Activated CD8-positive, alpha-beta memory T cell treated with anti-CD3 and anti-CD28 coated beads, Interleukin-2, amount 50 U/mL, for 4 hours (primary cell): ENCODE data around the gene SMOC1.

Experiments used
- DNase-seq: peaks from one replicate; pipeline ENCODE4 v3.0.0-alpha.2; 2020

SMOC1 gene

GRCh38 chr14:69943084-69943780, 64.0 kb downstream of the SMOC1 start:
- DNase-seq, result no peak

DNA sequence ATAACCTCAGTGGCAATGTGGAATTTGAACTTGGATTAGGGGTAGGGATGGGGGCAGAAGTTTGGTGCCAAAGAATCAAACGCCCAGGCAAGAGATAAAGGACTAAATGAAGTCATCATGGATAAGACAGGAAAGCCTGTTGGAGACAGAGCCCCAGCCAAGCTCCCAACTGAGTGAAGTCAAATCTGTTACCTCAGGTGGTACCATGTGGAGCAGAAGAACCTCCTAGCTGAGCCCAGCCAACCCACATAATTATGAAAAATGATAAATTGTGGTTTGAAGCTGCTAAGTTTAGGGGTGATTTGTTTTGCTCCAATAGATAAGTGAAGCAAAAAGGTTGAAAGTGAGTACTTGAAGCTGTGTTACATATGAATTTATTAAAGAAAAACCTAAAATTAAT, 66.1 kb downstream of the SMOC1 start:
- DNase-seq, result no peak

GRCh38 chr14:69945912-69946311, 66.7 kb downstream of the SMOC1 start:
- DNase-seq, result no peak

GRCh38 chr14:69948351-69948750, 69.1 kb downstream of the SMOC1 start:
- DNase-seq, result no peak

DNA sequence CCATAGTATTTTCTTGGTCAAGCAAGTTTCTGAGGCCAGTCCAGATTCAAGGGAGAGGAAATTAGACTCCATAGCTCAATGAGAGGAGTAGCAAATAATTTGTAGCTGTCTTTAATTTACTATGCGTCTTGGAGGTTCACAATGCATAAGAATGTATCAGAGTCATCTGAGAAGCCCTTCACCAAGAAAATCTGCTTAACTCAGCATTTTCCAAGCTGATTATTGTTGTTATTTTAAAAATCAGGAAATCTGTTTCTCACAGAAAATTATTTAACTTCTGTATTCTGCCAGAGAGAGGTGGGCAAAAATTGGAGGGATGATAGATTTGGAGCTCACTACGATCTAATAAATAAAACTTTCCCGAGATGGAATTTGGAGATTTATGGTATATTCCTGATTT, 72.0 kb downstream of the SMOC1 start:
- DNase-seq, result no peak

- DNase-seq, result no peak
These were observed 72.7 kb downstream of the SMOC1 start for GRCh38 chr14:69951935-69952334.

GRCh38 chr14:69953266-69953915, 74.2 kb downstream of the SMOC1 start:
- no peak for DNase-seq

GRCh38 chr14:69955855-69956845, 76.9 kb downstream of the SMOC1 start:
- DNase-seq, result no peak

DNA sequence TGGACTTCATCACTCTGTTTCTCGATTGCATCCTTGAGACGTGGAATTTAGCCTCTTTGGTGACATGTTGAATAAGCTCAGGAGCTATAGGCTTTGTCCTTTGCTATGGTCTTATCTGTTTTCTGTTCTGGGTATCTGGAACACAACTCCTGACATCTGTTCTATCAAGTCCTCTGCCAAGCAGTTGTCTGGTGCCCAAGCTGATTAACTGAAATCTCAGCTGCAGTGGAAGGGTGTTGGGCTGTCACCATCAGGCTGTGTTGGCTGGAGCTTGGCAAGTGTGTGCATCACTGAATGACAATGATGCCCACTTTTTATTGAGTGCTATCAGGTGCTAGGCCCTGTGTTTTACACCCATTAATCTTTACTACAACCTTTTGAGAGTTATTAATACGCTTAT, 77.8 kb downstream of the SMOC1 start:
- DNase-seq, result no peak

GRCh38 chr14:69957986-69958385, 78.8 kb downstream of the SMOC1 start:
- no peak for DNase-seq

- no peak for DNase-seq
These were observed 79.9 kb downstream of the SMOC1 start for GRCh38 chr14:69959136-69959535.

GRCh38 chr14:69960296-69960695, 81.1 kb downstream of the SMOC1 start:
- DNase-seq, result no peak

- no peak for DNase-seq
These were observed 84.8 kb downstream of the SMOC1 start for GRCh38 chr14:69963966-69964365.

GRCh38 chr14:69964841-69965240, 85.6 kb downstream of the SMOC1 start:
- DNase-seq, result no peak

DNA sequence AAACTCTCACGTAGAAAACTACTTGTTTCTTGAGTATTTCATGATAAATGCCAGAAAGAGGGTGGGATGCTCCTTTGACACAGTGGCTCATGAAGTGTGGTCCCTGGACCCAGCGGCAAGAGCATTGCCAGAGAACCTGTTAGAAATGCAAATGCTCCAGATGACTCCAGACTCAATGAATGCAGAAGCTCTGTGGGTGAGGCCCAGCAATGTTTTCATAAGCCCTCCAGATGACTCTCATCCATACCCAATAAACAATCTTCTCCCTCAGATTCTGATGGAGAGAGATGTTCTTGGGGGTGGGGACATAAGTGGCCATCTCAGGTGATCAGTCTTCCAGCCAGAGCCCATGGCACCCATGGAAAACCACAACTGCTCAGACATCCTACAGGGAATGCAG, 88.9 kb downstream of the SMOC1 start:
- no peak for DNase-seq

DNA sequence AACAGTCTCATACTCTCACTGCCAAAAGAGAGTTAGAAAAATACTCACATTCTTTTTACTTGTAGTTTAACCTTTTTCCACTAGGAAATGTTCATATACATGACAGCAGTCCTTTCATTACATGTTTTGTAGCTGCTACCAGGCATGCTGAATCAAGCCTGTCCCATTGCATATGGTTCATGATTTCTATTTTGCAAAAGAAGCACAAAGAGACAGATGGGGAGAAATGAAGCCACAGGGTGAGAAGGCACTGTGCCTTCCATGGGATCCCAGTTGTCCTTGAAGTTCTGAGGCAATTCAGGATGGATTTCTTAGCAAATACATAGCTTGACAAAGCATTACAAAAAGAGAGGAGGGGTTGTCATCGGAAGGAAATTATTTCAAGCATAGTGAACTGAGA, 89.5 kb downstream of the SMOC1 start:
- DNase-seq, result no peak

DNA sequence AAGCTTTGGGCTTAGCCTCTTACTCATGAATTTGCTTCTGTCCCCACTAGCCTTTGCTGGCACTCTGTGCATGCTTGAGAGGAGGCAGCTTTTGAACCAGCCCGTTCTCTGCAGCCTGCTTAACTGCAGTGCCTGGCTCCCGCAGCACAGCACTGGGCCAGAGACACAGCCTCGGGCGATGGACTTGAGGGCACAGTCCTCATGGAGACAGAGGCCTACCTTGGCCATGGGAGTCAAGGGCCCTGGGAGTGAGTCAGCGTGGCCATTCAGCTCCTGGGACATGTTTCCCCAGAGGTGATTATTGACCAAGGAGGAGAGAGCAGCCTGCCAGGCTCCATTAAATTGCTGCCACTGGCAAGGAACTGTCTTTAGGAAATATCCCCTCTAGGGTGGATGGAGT, 93.5 kb downstream of the SMOC1 start:
- no peak for DNase-seq

DNA sequence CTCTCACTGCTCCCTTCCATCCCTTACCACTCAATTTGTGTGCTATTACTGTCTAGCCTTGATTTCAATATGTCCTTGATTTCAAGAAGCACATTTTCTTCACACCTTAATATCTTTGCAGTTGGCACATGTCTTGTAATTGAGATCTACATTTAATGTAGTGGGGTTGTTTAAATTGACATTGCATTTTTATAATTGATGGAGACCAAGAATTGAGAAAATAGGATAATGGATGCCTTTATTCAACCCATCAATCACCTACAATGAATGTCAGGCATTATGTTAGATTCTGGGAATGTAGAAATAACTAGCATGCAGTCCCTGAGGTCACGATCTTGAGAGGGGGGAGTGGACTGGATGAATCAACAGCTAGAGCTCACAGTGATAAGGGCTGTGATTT, 94.6 kb downstream of the SMOC1 start:
- DNase-seq, result no peak

DNA sequence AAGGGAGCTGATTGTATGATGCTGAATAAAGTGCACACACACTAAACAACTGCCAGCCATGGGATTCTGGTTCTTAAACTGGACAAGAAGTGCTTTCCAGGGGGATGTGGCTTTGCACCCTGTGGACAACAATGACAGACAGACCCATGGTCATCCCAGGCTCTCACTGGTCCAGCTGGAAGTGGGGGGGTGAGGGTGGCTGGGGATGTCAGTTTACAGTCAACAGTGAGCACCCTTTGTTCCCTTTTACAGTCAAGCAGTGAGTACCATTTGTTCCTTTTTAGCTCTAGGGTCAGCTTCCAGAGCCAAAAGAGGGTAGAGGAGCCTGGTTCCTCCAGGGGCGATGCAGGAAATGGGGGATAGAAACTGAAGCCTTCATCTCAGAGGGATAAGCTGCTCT, 100.7 kb downstream of the SMOC1 start:
- no peak for DNase-seq

GRCh38 chr14:69980457-69981425, 101.5 kb downstream of the SMOC1 start:
- no peak for DNase-seq

- no peak for DNase-seq
These were observed 103.1 kb downstream of the SMOC1 start for GRCh38 chr14:69982220-69982839.

GRCh38 chr14:69982886-69983285, 103.7 kb downstream of the SMOC1 start:
- no peak for DNase-seq
